NCI-H2196 treated with DMSO at 0.1 percent for 48 hours (cell line): ENCODE measurements around the gene ENO4.

Experiments used
- DNase-seq: peaks from one replicate; lab custom pipeline; 2025; ENCODE audit not compliant: unreplicated experiment; lab: John Stamatoyannopoulos, UW

The ENO4 gene

GRCh38 chr10:116910910-116911309 lies 61.6 kb downstream of the ENO4 start:
- no peak for DNase-seq

DNA sequence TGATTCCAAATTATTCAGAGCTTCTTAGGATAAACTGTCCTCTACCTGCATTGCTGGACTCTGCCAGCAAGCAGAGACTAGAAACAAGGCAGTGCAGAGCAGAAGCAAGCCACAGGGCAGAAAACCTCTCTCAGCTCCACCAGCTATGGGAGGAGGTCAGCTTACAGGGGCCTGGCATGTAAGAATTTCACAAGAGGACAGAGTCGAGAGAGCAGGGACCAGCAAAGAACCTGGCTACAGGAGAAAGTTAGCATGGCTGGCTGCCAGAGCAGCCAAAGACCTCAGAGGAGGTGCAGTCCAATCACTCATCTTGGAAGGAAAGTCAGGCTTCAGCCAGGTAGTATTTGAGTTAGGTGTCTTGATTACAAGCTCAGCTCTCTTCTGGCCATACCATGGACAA lies 62.9 kb downstream of the ENO4 start:
- no peak for DNase-seq

GRCh38 chr10:116913695-116914094 lies 64.4 kb downstream of the ENO4 start:
- DNase-seq = no peak

GRCh38 chr10:116915340-116915739 lies 66.0 kb downstream of the ENO4 start:
- DNase-seq = no peak

DNA sequence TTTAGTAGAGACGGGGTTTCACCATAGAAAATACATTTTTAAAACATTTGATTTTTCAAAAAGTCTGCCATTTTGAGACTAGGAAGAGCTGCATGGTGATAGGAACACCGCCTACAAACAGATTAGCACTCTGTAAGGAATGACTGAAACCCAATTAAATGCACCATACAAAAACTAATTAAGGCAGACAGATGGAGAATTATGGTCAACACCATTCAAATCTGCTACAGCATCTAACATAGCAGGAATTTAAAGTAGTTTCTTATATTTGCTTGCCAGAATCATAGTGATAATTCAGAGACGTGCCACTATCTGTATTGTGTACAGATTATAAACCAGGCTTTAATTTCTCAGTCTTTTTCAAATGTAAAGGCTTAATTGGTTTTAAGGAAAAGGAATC lies 68.2 kb downstream of the ENO4 start:
- DNase-seq = no peak

DNA sequence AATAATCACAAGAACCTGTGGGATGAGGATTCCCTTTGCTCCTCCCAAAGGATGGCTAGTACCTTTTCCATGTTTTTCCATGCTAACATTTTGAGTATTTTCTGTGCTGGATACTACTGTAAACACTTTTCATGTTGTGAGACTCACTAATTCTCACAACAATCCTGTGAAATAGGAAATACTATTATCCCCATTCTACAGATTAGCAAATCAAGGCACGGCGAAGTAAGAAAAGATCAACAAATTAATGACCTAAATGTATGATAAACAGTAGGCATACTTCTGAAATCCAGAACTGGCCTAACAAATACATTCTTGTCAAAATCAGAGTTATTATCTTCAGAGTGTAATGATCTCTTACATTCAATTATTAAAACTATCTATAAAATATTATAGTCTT lies 69.3 kb downstream of the ENO4 start:
- no peak for DNase-seq

GRCh38 chr10:116919164-116919563 lies 69.9 kb downstream of the ENO4 start:
- DNase-seq = no peak

GRCh38 chr10:116919706-116920105 lies 70.4 kb downstream of the ENO4 start:
- DNase-seq = no peak

DNA sequence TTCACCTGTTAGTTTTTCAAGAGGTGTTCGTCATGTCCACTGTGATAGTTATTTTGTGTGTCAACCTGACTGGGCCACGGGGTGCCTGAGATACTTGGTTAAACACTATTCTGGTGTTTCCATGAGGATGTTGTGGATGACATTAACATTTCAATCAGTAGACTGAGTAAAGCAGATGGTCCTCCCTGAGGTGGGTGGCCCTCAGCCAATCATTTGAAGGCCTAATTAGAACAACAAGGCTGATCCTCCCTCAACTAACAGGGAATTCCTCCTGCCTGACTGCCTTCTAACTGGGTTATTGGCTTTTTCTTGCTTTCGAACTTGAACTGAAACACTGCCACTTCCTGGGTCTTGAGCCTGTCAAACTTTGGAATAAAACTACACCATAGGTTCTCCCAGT lies 75.8 kb downstream of the ENO4 start:
- DNase-seq = no peak

- no peak for DNase-seq
Measured at GRCh38 chr10:116926426-116926825, 77.1 kb downstream of the ENO4 start.

- no peak for DNase-seq
Measured at GRCh38 chr10:116931806-116932205, 82.5 kb downstream of the ENO4 start.
